Gastrocnemius medialis (tissue), 4 donors: ENCODE measurements around the gene TWIST2. TPM values are rescaled to one million over a fixed set of nuclear protein-coding genes. Genes with fewer than 3 reads are reported as not detected.

Experiments
- ATAC-seq, 2 donors: fragments of 150-250 bp; one replicate each; pipeline ENCODE4 v1.9.1; 2016
- DNase-seq, 2 donors: peaks; one replicate each; pipeline ENCODE4 v3.0.0-alpha.2; 2019
- H3K27ac ChIP-seq, 4 donors: fragments of 200-600 bp; sonication (generic); 1 replicate in 1 of 4; 2 replicates in 3 of 4; pipeline ENCODE4 v1.5.1; 2016 to 2018; ENCODE audit warnings: mild to moderate bottlenecking in 2 of 4, moderate library complexity in 1 of 4
- H3K27me3 ChIP-seq, 3 donors: fragments of 200-600 bp; sonication (generic) in 2 of 3; 1 replicate in 1 of 3; 2 replicates in 2 of 3; pipeline versions ENCODE4 v1.5.1 to v1.6.0; 2016 to 2019; ENCODE audit warnings: mild to moderate bottlenecking in 1 of 3, moderate library complexity in 1 of 3
- H3K36me3 ChIP-seq, 2 donors: fragments of 200-600 bp; sonication (generic) in 1 of 2; one replicate each; pipeline ENCODE4 v1.5.1; 2017 to 2018
- H3K4me1 ChIP-seq, 2 donors: fragments of 200-600 bp; sonication (generic) in 1 of 2; one replicate each; pipeline ENCODE4 v1.5.1; 2016 to 2017; ENCODE audit warnings: mild to moderate bottlenecking in 2 of 2
- H3K4me3 ChIP-seq, 4 donors: fragments of 200-600 bp; sonication (generic) in 3 of 4; 1 replicate in 1 of 4; 2 replicates in 3 of 4; pipeline ENCODE4 v1.5.1; 2016 to 2019; ENCODE audit warnings: mild to moderate bottlenecking in 2 of 4
- H3K9me3 ChIP-seq, 3 donors: fragments of 200-600 bp; sonication (generic) in 2 of 3; 1 replicate in 1 of 3; 2 replicates in 2 of 3; pipeline ENCODE4 v1.5.1; 2016 to 2019
- CTCF ChIP-seq, 5 experiments: fragments of 450-650 bp in 3 of 5; fragments of 200-600 bp in 2 of 5; sonication (generic) in 2 of 5; IDR thresholded peaks in 4 of 5; conservative IDR thresholded peaks in 1 of 5; 1 replicate in 4 of 5; 2 replicates in 1 of 5; pipeline ENCODE4 v1.5.1; 2016 to 2019; ENCODE audit warnings: antibody characterized with exemption in 5 of 5, mild to moderate bottlenecking in 3 of 5, moderate library complexity in 3 of 5
- POLR2A ChIP-seq, 2 donors: fragments of 450-650 bp; IDR thresholded peaks; one replicate each; pipeline ENCODE4 v1.6.1; 2017; ENCODE audit warnings: antibody characterized with exemption in 2 of 2, mild to moderate bottlenecking in 2 of 2, moderate library complexity in 2 of 2
- in situ Hi-C, 4 donors: fragments of 200-750 bp; cut with MboI; loops; one replicate each; pipeline versions ENCODE4 v1.15.0 to v1.8.0; 2017; ENCODE audit warnings: low sequenced_read_pairs in 4 of 4
- intact Hi-C: fragments of 100-400 bp; cut with DNase I; formaldehyde crosslinking; loops from one replicate; pipeline ENCODE4 v1.15.1; 2023; ENCODE audit warnings: low total_unique reads
- total RNA-seq, 4 donors: library from RNA; depleted of rRNA; stranded (reverse); fragments of >200 nt; gene quantifications; one replicate each; pipeline versions ENCODE4 v1.1.0 to v1.2.3, GENCODE V29; 2016

TWIST2 gene
- total RNA-seq, 4 donors from 2014 or later: 1.9 to 9.3 (median 2.2) TPM

DNA sequence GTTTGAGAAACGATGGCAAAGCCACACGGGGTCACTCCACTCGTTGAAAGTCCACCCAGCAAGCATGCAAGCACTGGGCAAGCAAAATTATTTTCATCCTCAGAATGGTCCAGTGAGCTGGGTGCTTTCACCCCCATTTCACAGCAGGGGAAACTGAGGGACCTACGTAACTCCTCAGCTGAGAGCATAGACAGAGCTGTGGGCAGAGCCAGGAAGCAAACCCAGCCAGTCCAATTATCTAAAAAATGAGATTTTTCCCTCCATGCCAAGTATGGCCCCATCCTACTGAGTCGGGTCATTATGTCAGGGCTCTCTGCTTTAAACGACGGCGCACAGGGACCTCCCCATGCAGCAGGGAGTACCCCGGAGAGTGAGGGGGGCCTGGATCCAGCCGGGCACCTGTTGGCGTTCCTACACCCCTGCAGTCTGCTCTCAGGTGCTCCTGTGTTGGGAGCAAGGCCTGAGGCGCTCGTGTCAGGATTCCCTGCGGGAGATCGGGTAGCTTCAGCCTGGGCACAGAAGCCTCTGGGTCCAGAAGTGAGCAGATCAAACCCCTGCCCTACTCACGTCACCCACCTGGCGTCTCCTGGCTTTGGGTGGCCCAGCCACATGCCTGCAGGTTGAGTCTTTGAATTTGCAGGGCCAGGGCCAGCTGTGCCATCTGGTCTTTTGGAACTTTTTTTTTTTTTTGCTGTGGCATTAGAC is 17.3 kb downstream of the TWIST2 start:
- Histone ChIP-seq H3K36me3 (no peaks in the 10 kb centered on the region), H3K9me3 (no peaks in the 10 kb centered on the region), H3K4me3 (no peak overlapping the region), H3K27me3 (peaks cover 0 to 6% (median 0%) of the 10 kb centered on the region in 3 donors), H3K4me1 (peaks cover 4 to 20% of the 10 kb centered on the region in 2 donors), H3K27ac (peak overlapping the region in 2 of 4 donors; percentile 54 to 65)
- DNase-seq (no peak), ATAC-seq (no peak)
- in situ Hi-C loops: no loop called here
- no peak for TF ChIP-seq CTCF (IDR thresholded peaks at IDR 0.05 in 4 of 5, conservative IDR thresholded peaks at IDR 0.05 in 1 of 5)
- TF ChIP-seq POLR2A (IDR thresholded peaks at IDR 0.05): no peak
- intact Hi-C loops: no loop called here

- Histone ChIP-seq H3K27ac (no peak overlapping the region), H3K4me1 (peaks cover 4 to 20% of the 10 kb centered on the region in 2 donors), H3K27me3 (peaks cover 0 to 4% (median 0%) of the 10 kb centered on the region in 3 donors), H3K4me3 (no peak overlapping the region), H3K36me3 (no peaks in the 10 kb centered on the region), H3K9me3 (no peaks in the 10 kb centered on the region)
- no peak for ATAC-seq
- in situ Hi-C loops: no loop called here
- intact Hi-C loops: no loop called here
- no peak for TF ChIP-seq CTCF (IDR thresholded peaks at IDR 0.05 in 4 of 5, conservative IDR thresholded peaks at IDR 0.05 in 1 of 5)
- TF ChIP-seq POLR2A (IDR thresholded peaks at IDR 0.05): no peak
- no peak for DNase-seq
Observed at GRCh38 chr2:238865744-238866355, 18.0 kb downstream of the TWIST2 start.

- no peak for DNase-seq
- Histone ChIP-seq H3K36me3 (no peaks in the 10 kb centered on the region), H3K9me3 (no peaks in the 10 kb centered on the region), H3K4me1 (peaks cover 4 to 20% of the 10 kb centered on the region in 2 donors), H3K4me3 (no peak overlapping the region), H3K27ac (no peak overlapping the region), H3K27me3 (peaks cover 0 to 4% (median 0%) of the 10 kb centered on the region in 3 donors)
- no peak for TF ChIP-seq CTCF (IDR thresholded peaks at IDR 0.05 in 4 of 5, conservative IDR thresholded peaks at IDR 0.05 in 1 of 5)
- no peak for TF ChIP-seq POLR2A (IDR thresholded peaks at IDR 0.05)
- intact Hi-C loops (no loop called here), in situ Hi-C loops (no loop called here)
- no peak for ATAC-seq
Observed at GRCh38 chr2:238866656-238867277, 18.9 kb downstream of the TWIST2 start.

DNA sequence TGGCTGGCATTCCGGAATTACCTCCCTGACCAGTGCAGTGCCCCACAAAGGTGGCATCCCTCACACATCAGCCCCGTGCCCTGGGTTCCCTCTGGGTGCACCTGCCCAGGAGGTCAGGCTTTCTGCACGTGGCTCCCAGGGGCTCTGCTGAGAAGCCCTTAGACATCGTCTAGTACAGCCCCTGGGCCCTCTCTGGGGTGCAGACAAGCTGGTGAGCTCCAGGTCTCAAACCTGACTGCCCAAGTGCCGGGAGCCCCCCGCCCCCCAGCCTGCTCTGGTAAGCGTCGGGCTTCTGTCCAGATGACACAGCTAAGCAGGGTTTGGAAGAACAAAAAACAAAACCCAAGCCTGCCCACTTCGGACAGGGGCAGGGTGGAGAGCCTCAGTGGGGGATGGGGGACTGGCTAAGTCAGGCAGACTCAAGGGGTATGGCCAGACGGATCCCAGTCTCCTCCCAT is 20.2 kb downstream of the TWIST2 start:
- Histone ChIP-seq H3K27ac (peak overlapping the region in 2 of 4 donors; percentile 59 to 65), H3K4me1 (peaks cover 4 to 20% of the 10 kb centered on the region in 2 donors), H3K27me3 (peaks cover 0 to 8% (median 0%) of the 10 kb centered on the region in 3 donors), H3K36me3 (no peaks in the 10 kb centered on the region), H3K9me3 (no peaks in the 10 kb centered on the region), H3K4me3 (no peak overlapping the region)
- TF ChIP-seq POLR2A (IDR thresholded peaks at IDR 0.05) (no peak), CTCF (IDR thresholded peaks at IDR 0.05 in 4 of 5, conservative IDR thresholded peaks at IDR 0.05 in 1 of 5) (no peak)
- no peak for ATAC-seq
- in situ Hi-C loops (no loop called here), intact Hi-C loops (no loop called here)
- DNase-seq: no peak
